H9 (cell line): Measurements from ENCODE around the gene WNT4. TPM values are rescaled to one million over a fixed set of nuclear protein-coding genes. Genes with fewer than 3 reads are reported as not detected.

ENCODE experiments used
- DNase-seq: peaks from one replicate; pipeline ENCODE4 v3.0.0-alpha.2; 2017
- H2AFZ ChIP-seq: one replicate; pipeline ENCODE4 v1.6.1; 2013; ENCODE audit warnings: mild to moderate bottlenecking, low read length, control low read depth, moderate library complexity
- H2AK5ac ChIP-seq: 2 replicates; pipeline ENCODE4 v1.6.1; 2013; ENCODE audit warnings: low read length, control low read depth, mixed read lengths; ENCODE audit not compliant: insufficient read length
- H2BK120ac ChIP-seq: one replicate; pipeline ENCODE4 v1.6.1; 2013; ENCODE audit warnings: low read depth, mild to moderate bottlenecking, low read length, control low read depth, inconsistent platforms; ENCODE audit not compliant: poor library complexity, severe bottlenecking
- H2BK12ac ChIP-seq: 2 replicates; pipeline ENCODE4 v1.6.1; 2013; ENCODE audit warnings: low read length, control low read depth, mixed read lengths, low read depth; ENCODE audit not compliant: insufficient read length
- H2BK15ac ChIP-seq: 2 replicates; pipeline ENCODE4 v1.6.1; 2013; ENCODE audit warnings: low read depth, low read length, control low read depth
- H2BK20ac ChIP-seq: one replicate; pipeline ENCODE4 v1.6.1; 2013; ENCODE audit warnings: low read depth, mild to moderate bottlenecking, low read length, control low read depth, inconsistent platforms; ENCODE audit not compliant: poor library complexity, severe bottlenecking
- H2BK5ac ChIP-seq: 2 replicates; pipeline ENCODE4 v1.6.1; 2013; ENCODE audit warnings: low read length, control low read depth, mixed read lengths; ENCODE audit not compliant: insufficient read length
- H3K14ac ChIP-seq: 2 replicates; pipeline ENCODE4 v1.6.1; 2013; ENCODE audit warnings: low read length, control low read depth; ENCODE audit not compliant: insufficient read depth
- H3K18ac ChIP-seq: 2 replicates; pipeline ENCODE4 v1.6.1; 2013; ENCODE audit warnings: low read depth, mild to moderate bottlenecking, mixed read lengths, low read length, control low read depth; ENCODE audit not compliant: insufficient read length
- H3K23ac ChIP-seq: 2 replicates; pipeline ENCODE4 v1.6.1; 2013; ENCODE audit warnings: low read length, control low read depth, mixed read lengths, low read depth; ENCODE audit not compliant: insufficient read length
- H3K23me2 ChIP-seq: 2 replicates; pipeline ENCODE4 v1.6.1; 2013; ENCODE audit warnings: low read depth, mild to moderate bottlenecking, mixed read lengths, low read length, control low read depth; ENCODE audit not compliant: insufficient read length, poor library complexity, severe bottlenecking
- H3K27ac ChIP-seq: 2 replicates; pipeline ENCODE4 v1.5.1; 2013; ENCODE audit warnings: low read length, control low read depth, mixed read lengths, low read depth; ENCODE audit not compliant: insufficient read length
- H3K27me3 ChIP-seq: 2 replicates; pipeline ENCODE4 v1.6.1; 2013; ENCODE audit warnings: low read length, control low read depth, inconsistent platforms; ENCODE audit not compliant: insufficient read depth
- H3K4ac ChIP-seq: 2 replicates; pipeline ENCODE4 v1.6.1; 2013; ENCODE audit warnings: low read depth, mild to moderate bottlenecking, control low read depth, inconsistent platforms, low read length, moderate library complexity
- H3K4me1 ChIP-seq: 2 replicates; pipeline ENCODE4 v1.6.1; 2013; ENCODE audit warnings: low read length, control low read depth, inconsistent platforms; ENCODE audit not compliant: insufficient read depth
- H3K4me2 ChIP-seq: 2 replicates; pipeline ENCODE4 v1.6.1; 2013; ENCODE audit warnings: low read length, control low read depth, mixed read lengths; ENCODE audit not compliant: insufficient read length, insufficient read depth
- H3K56ac ChIP-seq: 2 replicates; pipeline ENCODE4 v1.6.1; 2013; ENCODE audit warnings: low read depth, mild to moderate bottlenecking, mixed read lengths, low read length, control low read depth; ENCODE audit not compliant: insufficient read length
- H3K79me1 ChIP-seq: 2 replicates; pipeline ENCODE4 v1.6.1; 2013; ENCODE audit warnings: low read depth, mild to moderate bottlenecking, moderate library complexity, low read length, control low read depth, inconsistent platforms; ENCODE audit not compliant: insufficient read depth, poor library complexity, severe bottlenecking
- H3K79me2 ChIP-seq: 2 replicates; pipeline ENCODE4 v1.6.1; 2013; ENCODE audit warnings: low read length, control low read depth, inconsistent platforms; ENCODE audit not compliant: insufficient read depth
- H3K9ac ChIP-seq: 2 replicates; pipeline ENCODE4 v1.6.1; 2013; ENCODE audit warnings: low read length, control low read depth, mixed read lengths; ENCODE audit not compliant: insufficient read length; ENCODE audit errors: extremely low read depth
- H3K9me3 ChIP-seq: one replicate; pipeline ENCODE4 v1.6.1; 2013; ENCODE audit warnings: low read depth, low read length, inconsistent platforms; ENCODE audit not compliant: control insufficient read depth
- H3T11ph ChIP-seq: one replicate; pipeline ENCODE4 v1.6.1; 2013; ENCODE audit warnings: mild to moderate bottlenecking, low read length, control low read depth, inconsistent platforms
- H4K20me1 ChIP-seq: one replicate; pipeline ENCODE4 v1.6.1; 2013; ENCODE audit not compliant: control insufficient read depth, insufficient read length, insufficient read depth
- H4K5ac ChIP-seq: 2 replicates; pipeline ENCODE4 v1.6.1; 2013; ENCODE audit warnings: low read depth, mild to moderate bottlenecking, mixed read lengths, low read length, control low read depth; ENCODE audit not compliant: insufficient read length
- H4K8ac ChIP-seq: replicated peaks from 2 replicates; pipeline ENCODE4 v1.6.1; 2013; ENCODE audit warnings: low read length, control low read depth, mixed read lengths, low read depth; ENCODE audit not compliant: insufficient read length
- H4K91ac ChIP-seq: 2 replicates; pipeline ENCODE4 v1.6.1; 2013; ENCODE audit warnings: low read depth, mild to moderate bottlenecking, moderate library complexity, mixed read lengths, low read length, control low read depth; ENCODE audit not compliant: insufficient read length
- H3K27ac Mint-ChIP-seq, 3 experiments: 2 replicates in 2 of 3; 3 replicates in 1 of 3; pipeline ENCODE4 v1.8.0; 2020 to 2021; ENCODE audit warnings: mixed read lengths in 3 of 3, mild to moderate bottlenecking in 1 of 3, moderate library complexity in 1 of 3
- H3K27me3 Mint-ChIP-seq: 2 replicates; pipeline ENCODE4 v1.8.0; 2021; ENCODE audit warnings: low read depth, mild to moderate bottlenecking, moderate library complexity, mixed read lengths
- H3K36me3 Mint-ChIP-seq, 3 experiments: 2 replicates in 2 of 3; 3 replicates in 1 of 3; pipeline ENCODE4 v1.8.0; 2020 to 2021; ENCODE audit warnings: low read depth in 3 of 3, mixed read lengths in 3 of 3; ENCODE audit not compliant: insufficient read depth in 1 of 3
- H3K4me1 Mint-ChIP-seq, 2 experiments: 2 replicates each; pipeline ENCODE4 v1.8.0; 2020; ENCODE audit warnings: mixed read lengths in 2 of 2
- H3K4me3 Mint-ChIP-seq, 2 experiments: 2 replicates in 1 of 2; 3 replicates in 1 of 2; pipeline ENCODE4 v1.8.0; 2020 to 2021; ENCODE audit warnings: mild to moderate bottlenecking in 2 of 2, mixed read lengths in 2 of 2, moderate library complexity in 1 of 2
- H3K9me3 Mint-ChIP-seq, 2 experiments: 2 replicates in 1 of 2; 3 replicates in 1 of 2; pipeline ENCODE4 v1.8.0; 2020; ENCODE audit warnings: mild to moderate bottlenecking in 2 of 2, mixed read lengths in 2 of 2, moderate library complexity in 1 of 2
- CTCF ChIP-seq: fragments of 200-600 bp; sonication (generic); conservative IDR thresholded peaks from 3 replicates; pipeline ENCODE4 v1.8.0; 2021; ENCODE audit warnings: antibody characterized with exemption, mild to moderate bottlenecking
- WGBS: extraction: QIAGEN DNeasy Blood & Tissue Kit; methylation state at CpG from one replicate; pipeline ENCODE4 v1.1.7; 2013; ENCODE audit warnings: missing lambda C conversion rate, low lambda C conversion rate, mixed read lengths; ENCODE audit not compliant: insufficient read length; ENCODE audit errors: extremely low coverage; 5-methylcytosine and 5-hydroxymethylcytosine counted together
- total RNA-seq: library from RNA; stranded (reverse); gene quantifications from 2 replicates; pipeline ENCODE4 v1.2.1, GENCODE V29; 2021

The WNT4 gene
- total RNA-seq, 1 experiment from 2014 or later, result 1.4 TPM

GRCh38 chr1:22071511-22071910, 71.4 kb downstream of the WNT4 start:
- no peak overlapping the region for H2BK5ac ChIP-seq
- Mint-ChIP-seq H3K4me1 (peaks cover 46 to 57% of the 10 kb centered on the region in 2 experiments), H3K27ac (peak overlapping the region; percentile 30 to 52 (median 51); a peak in 3 of 7 replicates), H3K4me3 (no peak overlapping the region), H3K27me3 (no peaks in the 10 kb centered on the region), H3K36me3 (peaks cover 3 to 11% (median 11%) of the 10 kb centered on the region in 3 experiments; a peak in 6 of 7 replicates), H3K9me3 (no peaks in the 10 kb centered on the region; a peak in 1 of 5 replicates)
- TF ChIP-seq CTCF, result no peak
- no peak overlapping the region for H2BK15ac ChIP-seq
- H3T11ph ChIP-seq, result no peak overlapping the region
- H2BK20ac ChIP-seq, result no peak overlapping the region
- no peaks in the 10 kb centered on the region for H3K23me2 ChIP-seq
- H3K27ac ChIP-seq, result no peak overlapping the region
- peaks cover 50% of the 10 kb centered on the region for H3K79me2 ChIP-seq
- no peak overlapping the region for H3K23ac ChIP-seq
- no peak overlapping the region for H3K14ac ChIP-seq
- H2AFZ ChIP-seq, result no peak overlapping the region
- no peak for DNase-seq
- H2BK12ac ChIP-seq, result no peak overlapping the region
- peaks cover 2% of the 10 kb centered on the region; the same call in 1 of the 2 replicates for H3K4me1 ChIP-seq
- H4K5ac ChIP-seq, result no peak overlapping the region
- H4K20me1 ChIP-seq, result no peaks in the 10 kb centered on the region
- WGBS, result no CpG with 5 or more reads among the region's 2 CpGs
- H3K18ac ChIP-seq, result no peak overlapping the region
- H4K8ac ChIP-seq, result no peak overlapping the region
- H3K9ac ChIP-seq, result no peak overlapping the region
- no peak overlapping the region for H2AK5ac ChIP-seq
- H3K27me3 ChIP-seq, result no peaks in the 10 kb centered on the region
- no peak overlapping the region for H4K91ac ChIP-seq
- H3K4ac ChIP-seq, result no peak overlapping the region
- no peaks in the 10 kb centered on the region for H3K9me3 ChIP-seq
- H3K79me1 ChIP-seq, result peaks cover 3% of the 10 kb centered on the region
- H3K4me2 ChIP-seq, result no peak overlapping the region
- no peak overlapping the region for H3K56ac ChIP-seq
- no peak overlapping the region for H2BK120ac ChIP-seq

Other genes starting within 250 kb of the WNT4 start
- 80.8 and 90.0 TPM in 2 replicates for gene HSPG2, start 205.8 kb downstream of the WNT4 start, total RNA-seq
- not detected in 2 replicates for gene CELA3B, start 166.1 kb downstream of the WNT4 start, total RNA-seq
- not detected in 2 replicates for gene CELA3A, start 141.4 kb downstream of the WNT4 start, total RNA-seq
- 178 and 197 TPM in 2 replicates for gene CDC42, start 90.4 kb downstream of the WNT4 start, total RNA-seq